Thoracic aorta (tissue), 2 donors: ENCODE measurements around the gene CERT1. TPM values are rescaled to one million over a fixed set of nuclear protein-coding genes. Genes with fewer than 3 reads are reported as not detected.

ENCODE experiments used
- ATAC-seq: fragments of 150-250 bp; one replicate; pipeline ENCODE4 v1.8.0; 2017; ENCODE audit warnings: low read depth; ENCODE audit not compliant: insufficient number of reproducible peaks, low FRiP score
- DNase-seq: peaks from one replicate; pipeline ENCODE4 v3.0.0-alpha.2; 2020; ENCODE audit warnings: low spot score
- H3K27ac ChIP-seq, 2 donors: fragments of 200-600 bp; sonication (generic); 1 replicate in 1 of 2; 2 replicates in 1 of 2; pipeline ENCODE4 v1.5.1; 2016; ENCODE audit warnings: mild to moderate bottlenecking in 2 of 2, moderate library complexity in 2 of 2
- H3K27me3 ChIP-seq: fragments of 200-600 bp; sonication (generic); replicated peaks from 2 replicates; pipeline ENCODE4 v1.6.0; 2016; ENCODE audit warnings: mild to moderate bottlenecking; ENCODE audit not compliant: insufficient read depth
- H3K36me3 ChIP-seq: fragments of 200-600 bp; sonication (generic); one replicate; pipeline ENCODE4 v1.5.1; 2016
- H3K4me1 ChIP-seq, 2 donors: fragments of 200-600 bp; sonication (generic); 1 replicate in 1 of 2; 2 replicates in 1 of 2; pipeline versions ENCODE4 v1.5.1 to v1.6.0; 2016; ENCODE audit warnings: low read depth in 2 of 2, mild to moderate bottlenecking in 1 of 2; ENCODE audit not compliant: control insufficient read depth in 1 of 2
- H3K4me3 ChIP-seq: fragments of 200-600 bp; sonication (generic); 2 replicates; pipeline ENCODE4 v1.5.1; 2016; ENCODE audit warnings: mild to moderate bottlenecking
- H3K9me3 ChIP-seq: fragments of 200-600 bp; sonication (generic); 2 replicates; pipeline ENCODE4 v1.5.1; 2016
- CTCF ChIP-seq: fragments of 200-600 bp; sonication (generic); IDR thresholded peaks from one replicate; pipeline ENCODE4 v1.5.1; 2019; ENCODE audit warnings: antibody characterized with exemption
- total RNA-seq, 2 donors: library from RNA; depleted of rRNA; stranded (reverse); fragments of >200 nt; gene quantifications; one replicate each; pipeline versions ENCODE4 v1.1.0 to v1.2.3, GENCODE V29; 2016

CERT1 gene
- total RNA-seq, 2 donors from 2014 or later, result 21.1 to 43.7 TPM

DNA sequence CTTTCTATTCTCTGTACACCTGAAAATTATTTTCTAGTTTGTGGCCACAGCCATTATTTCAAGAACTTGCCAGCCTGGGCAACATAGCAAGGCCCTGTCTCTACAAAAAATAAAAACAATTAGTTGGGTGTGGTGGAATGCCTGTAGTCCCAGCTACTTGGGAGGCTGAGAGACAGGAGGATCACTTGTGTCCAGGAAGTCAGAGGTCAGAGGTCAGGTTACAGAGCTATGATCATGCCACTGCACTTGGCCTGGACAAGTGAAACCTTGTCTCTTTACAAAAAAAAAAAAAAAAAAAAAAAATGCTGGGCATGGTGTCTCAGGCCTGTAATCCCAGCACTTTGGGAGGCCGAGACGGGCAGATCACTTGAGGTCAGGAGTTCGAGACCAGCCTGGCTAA, 116.2 kb downstream of the CERT1 start:
- TF ChIP-seq CTCF, result no peak
- no peak overlapping the region for H3K4me3 ChIP-seq
- no peaks in the 10 kb centered on the region for H3K27me3 ChIP-seq
- no peak overlapping the region for H3K27ac ChIP-seq
- no peaks in the 10 kb centered on the region for H3K9me3 ChIP-seq
- DNase-seq (no peak), ATAC-seq (no peak)
- peaks cover 6% of the 10 kb centered on the region for H3K36me3 ChIP-seq
- no peaks in the 10 kb centered on the region for H3K4me1 ChIP-seq

DNA sequence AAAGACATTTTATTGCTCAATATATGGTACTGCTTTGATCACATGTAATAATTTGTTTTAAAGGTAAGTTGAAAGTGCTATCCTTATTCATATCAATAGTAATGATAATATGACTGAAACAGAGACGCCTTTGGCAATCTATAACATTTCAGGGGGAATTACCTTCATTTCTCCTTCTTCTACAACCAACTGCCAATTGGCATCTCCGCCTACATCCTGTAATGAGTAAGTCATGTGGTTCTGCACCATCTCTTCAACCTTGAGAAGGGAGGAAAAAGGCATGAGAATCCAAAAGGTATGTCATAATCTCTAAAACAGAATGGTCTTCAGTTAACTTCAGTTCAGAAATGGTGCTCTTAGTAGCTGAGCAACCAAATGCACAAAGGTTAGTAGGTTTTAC, 122.0 kb downstream of the CERT1 start:
- DNase-seq (no peak), ATAC-seq (no peak)
- H3K9me3 ChIP-seq, result no peaks in the 10 kb centered on the region
- H3K4me1 ChIP-seq, result no peaks in the 10 kb centered on the region
- no peaks in the 10 kb centered on the region for H3K27me3 ChIP-seq
- no peak for TF ChIP-seq CTCF
- H3K36me3 ChIP-seq, result peaks cover 7% of the 10 kb centered on the region
- H3K27ac ChIP-seq, result no peak overlapping the region
- no peak overlapping the region for H3K4me3 ChIP-seq

DNA sequence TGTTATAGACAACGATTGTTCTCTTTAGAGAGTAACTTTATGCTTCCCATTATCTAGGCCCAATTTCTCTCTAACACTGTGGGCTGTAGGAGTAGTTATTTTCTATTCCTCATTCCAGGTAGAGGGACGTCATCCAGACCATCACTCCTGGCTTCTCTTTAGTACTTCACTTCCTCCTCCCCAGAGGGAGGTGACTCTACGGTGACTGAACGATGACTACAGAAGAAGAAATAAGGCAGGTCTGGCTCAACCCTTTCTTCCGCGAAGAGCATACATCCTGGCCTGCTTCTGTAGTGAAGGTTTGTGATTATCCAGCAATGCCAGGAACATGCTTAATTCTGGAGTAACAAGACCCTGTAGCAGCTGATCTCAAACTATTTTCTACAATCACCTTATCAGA, 123.6 kb downstream of the CERT1 start:
- H3K4me1 ChIP-seq, result no peaks in the 10 kb centered on the region

GRCh38 chr5:75384218-75384617, 127.2 kb downstream of the CERT1 start:
- Histone ChIP-seq H3K36me3 (peaks cover 26% of the 10 kb centered on the region), H3K9me3 (no peaks in the 10 kb centered on the region), H3K4me1 (no peaks in the 10 kb centered on the region), H3K27me3 (no peaks in the 10 kb centered on the region), H3K4me3 (no peak overlapping the region), H3K27ac (no peak overlapping the region)
- no peak for TF ChIP-seq CTCF
- ATAC-seq, result no peak
- no peak for DNase-seq

More for the DNA sequence above, 123.6 kb downstream of the CERT1 start:
- Histone ChIP-seq H3K27ac (no peak overlapping the region), H3K27me3 (no peaks in the 10 kb centered on the region), H3K4me3 (no peak overlapping the region), H3K9me3 (no peaks in the 10 kb centered on the region), H3K36me3 (peaks cover 16% of the 10 kb centered on the region)
- DNase-seq (no peak), ATAC-seq (no peak)
- no peak for TF ChIP-seq CTCF

- Histone ChIP-seq H3K4me1 (no peaks in the 10 kb centered on the region), H3K36me3 (peaks cover 28% of the 10 kb centered on the region), H3K27me3 (no peaks in the 10 kb centered on the region), H3K4me3 (no peak overlapping the region), H3K9me3 (no peaks in the 10 kb centered on the region), H3K27ac (no peak overlapping the region)
- no peak for TF ChIP-seq CTCF
- DNase-seq (no peak), ATAC-seq (no peak)
Observed at GRCh38 chr5:75381456-75381855, 130.0 kb downstream of the CERT1 start.
